Brain microvascular endothelial cell (primary cell): ENCODE measurements around the gene THAP3.

Source experiments
- DNase-seq: peaks from one replicate; pipeline ENCODE4 v3.0.0-alpha.2; 2020
- H3K27ac ChIP-seq: fragments of 250-450 bp; sonication (Bioruptor Pico); 2 replicates; pipeline ENCODE4 v1.5.1; 2020; ENCODE audit warnings: mild to moderate bottlenecking, moderate library complexity
- H3K27me3 ChIP-seq: fragments of 250-450 bp; sonication (Bioruptor Pico); replicated peaks from 2 replicates; pipeline ENCODE4 v1.5.1; 2020; ENCODE audit warnings: mild to moderate bottlenecking
- H3K36me3 ChIP-seq: fragments of 250-450 bp; sonication (Bioruptor Pico); replicated peaks from 2 replicates; pipeline ENCODE4 v1.5.1; 2020; ENCODE audit warnings: mild to moderate bottlenecking
- H3K4me3 ChIP-seq: 2 replicates; pipeline ENCODE4 v1.5.1; 2011; ENCODE audit warnings: low read depth, mild to moderate bottlenecking, control low read depth, low read length, moderate library complexity
- in situ Hi-C: cut with HindIII; loops from 2 replicates; pipeline ENCODE4 v1.10.0; 2017; ENCODE audit warnings: low sequenced_read_pairs, low pct_ligation_motif_present
- TF ChIP-seq, protein P1 (sequence below): IDR thresholded peaks from 2 replicates; pipeline ENCODE4 v1.5.1; 2011; ENCODE audit warnings: low read depth, mild to moderate bottlenecking, moderate library complexity, low read length, control low read depth, inconsistent platforms; ENCODE audit errors: missing control alignments

THAP3 gene

GRCh38 chr1:6585841-6586240 lies 38.8 kb upstream of the THAP3 start:
- TF ChIP-seq, protein P1, sequence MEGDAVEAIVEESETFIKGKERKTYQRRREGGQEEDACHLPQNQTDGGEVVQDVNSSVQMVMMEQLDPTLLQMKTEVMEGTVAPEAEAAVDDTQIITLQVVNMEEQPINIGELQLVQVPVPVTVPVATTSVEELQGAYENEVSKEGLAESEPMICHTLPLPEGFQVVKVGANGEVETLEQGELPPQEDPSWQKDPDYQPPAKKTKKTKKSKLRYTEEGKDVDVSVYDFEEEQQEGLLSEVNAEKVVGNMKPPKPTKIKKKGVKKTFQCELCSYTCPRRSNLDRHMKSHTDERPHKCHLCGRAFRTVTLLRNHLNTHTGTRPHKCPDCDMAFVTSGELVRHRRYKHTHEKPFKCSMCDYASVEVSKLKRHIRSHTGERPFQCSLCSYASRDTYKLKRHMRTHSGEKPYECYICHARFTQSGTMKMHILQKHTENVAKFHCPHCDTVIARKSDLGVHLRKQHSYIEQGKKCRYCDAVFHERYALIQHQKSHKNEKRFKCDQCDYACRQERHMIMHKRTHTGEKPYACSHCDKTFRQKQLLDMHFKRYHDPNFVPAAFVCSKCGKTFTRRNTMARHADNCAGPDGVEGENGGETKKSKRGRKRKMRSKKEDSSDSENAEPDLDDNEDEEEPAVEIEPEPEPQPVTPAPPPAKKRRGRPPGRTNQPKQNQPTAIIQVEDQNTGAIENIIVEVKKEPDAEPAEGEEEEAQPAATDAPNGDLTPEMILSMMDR: no peak
- Histone ChIP-seq H3K27ac (no peak overlapping the region), H3K4me3 (no peak overlapping the region), H3K27me3 (no peaks in the 10 kb centered on the region), H3K36me3 (peaks cover 28% of the 10 kb centered on the region)
- in situ Hi-C loops: no loop called here
- DNase-seq: no peak

DNA sequence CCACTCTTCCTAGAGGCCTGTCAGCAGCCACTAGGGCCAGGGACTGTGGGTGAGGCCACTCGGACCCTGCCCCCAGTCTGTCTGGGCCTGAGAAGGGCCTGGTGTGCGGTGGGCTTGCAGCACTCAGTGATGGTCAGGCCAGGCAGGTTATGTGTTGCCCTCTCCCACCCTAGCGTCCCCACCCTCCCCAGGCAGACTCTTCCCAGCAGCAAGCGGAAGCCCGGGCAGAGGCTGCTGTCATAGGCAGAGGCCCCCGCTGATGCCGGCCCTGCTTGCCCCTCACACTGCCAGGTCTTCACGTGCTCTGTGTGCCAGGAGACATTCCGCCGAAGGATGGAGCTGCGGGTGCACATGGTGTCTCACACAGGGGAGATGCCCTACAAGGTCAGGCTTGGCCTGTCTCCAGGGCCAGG lies 38.3 kb upstream of the THAP3 start:
- Histone ChIP-seq H3K27ac (no peak overlapping the region), H3K36me3 (peaks cover 32% of the 10 kb centered on the region), H3K27me3 (no peaks in the 10 kb centered on the region), H3K4me3 (no peak overlapping the region)
- in situ Hi-C loops: no loop called here
- DNase-seq: no peak
- TF ChIP-seq, protein P1: no peak

DNA sequence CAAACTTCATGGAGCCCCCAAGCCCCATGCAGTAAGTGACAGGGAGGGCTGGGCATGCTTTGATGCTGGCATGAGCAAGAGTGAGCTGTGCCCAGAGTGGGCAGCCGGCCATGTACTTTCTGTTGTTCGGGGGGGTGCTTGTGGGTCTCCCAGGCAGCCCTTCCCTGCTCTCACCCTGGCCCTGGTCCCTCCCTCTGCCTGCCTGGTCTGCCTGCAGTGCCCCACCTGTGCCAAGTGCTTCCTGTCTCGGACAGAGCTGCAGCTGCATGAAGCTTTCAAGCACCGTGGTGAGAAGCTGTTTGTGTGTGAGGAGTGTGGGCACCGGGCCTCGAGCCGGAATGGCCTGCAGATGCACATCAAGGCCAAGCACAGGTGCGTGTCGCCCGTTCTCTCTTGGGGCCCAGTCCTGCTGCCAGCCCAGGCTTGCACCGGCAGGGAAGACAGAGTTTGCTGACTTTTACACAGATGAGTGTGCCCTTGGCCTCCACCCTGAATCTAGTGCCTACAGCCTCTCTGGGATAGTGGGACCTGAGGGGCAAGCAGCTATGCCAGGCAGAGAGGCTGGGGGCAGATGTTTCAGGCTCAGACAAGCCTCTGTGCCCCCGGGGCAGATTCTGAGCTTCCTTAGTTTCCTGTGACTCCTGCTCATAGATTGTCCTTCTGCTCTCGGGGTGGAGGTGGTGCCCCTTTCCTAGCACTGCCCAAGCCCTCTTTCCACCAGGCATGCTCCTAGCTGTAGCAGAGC lies 37.2 kb upstream of the THAP3 start:
- no peak for DNase-seq
- Histone ChIP-seq H3K27ac (no peak overlapping the region), H3K4me3 (no peak overlapping the region), H3K27me3 (no peaks in the 10 kb centered on the region), H3K36me3 (peaks cover 35% of the 10 kb centered on the region)
- TF ChIP-seq, protein P1: no peak
- in situ Hi-C loops: no loop called here

- Histone ChIP-seq H3K4me3 (no peak overlapping the region), H3K27ac (no peak overlapping the region), H3K36me3 (peaks cover 41% of the 10 kb centered on the region), H3K27me3 (no peaks in the 10 kb centered on the region)
- TF ChIP-seq, protein P1: no peak
- in situ Hi-C loops: no loop called here
- DNase-seq: no peak
Measured at GRCh38 chr1:6588128-6588892, 36.4 kb upstream of the THAP3 start.

- Histone ChIP-seq H3K27ac (no peak overlapping the region), H3K27me3 (no peaks in the 10 kb centered on the region), H3K36me3 (peaks cover 48% of the 10 kb centered on the region), H3K4me3 (no peak overlapping the region)
- TF ChIP-seq, protein P1: no peak
- no peak for DNase-seq
- in situ Hi-C loops: no loop called here
Measured at GRCh38 chr1:6588893-6589520, 35.7 kb upstream of the THAP3 start.
